Measurements from ENCODE around the gene TENM3.

DNA sequence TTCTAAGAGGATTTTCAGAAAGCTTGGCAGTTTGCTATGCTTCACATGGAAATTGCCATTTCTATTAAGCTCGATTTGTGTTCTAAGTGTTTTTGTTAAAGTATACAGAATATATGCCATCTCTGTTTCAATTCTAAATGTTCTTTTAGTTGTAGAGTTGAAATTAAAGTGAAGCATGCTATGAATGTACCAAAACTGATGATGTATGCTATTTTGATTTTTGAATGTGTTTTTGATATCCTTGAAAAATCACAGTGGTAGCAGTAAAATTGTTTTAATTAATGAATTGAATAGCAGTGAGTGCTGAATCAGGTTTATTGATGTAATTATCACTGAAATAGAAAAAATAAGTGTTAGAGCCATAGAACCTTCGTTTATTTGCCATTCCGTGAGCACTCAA lies 110.9 kb downstream of the TENM3 start:
- TF ChIP-seq, protein P1, sequence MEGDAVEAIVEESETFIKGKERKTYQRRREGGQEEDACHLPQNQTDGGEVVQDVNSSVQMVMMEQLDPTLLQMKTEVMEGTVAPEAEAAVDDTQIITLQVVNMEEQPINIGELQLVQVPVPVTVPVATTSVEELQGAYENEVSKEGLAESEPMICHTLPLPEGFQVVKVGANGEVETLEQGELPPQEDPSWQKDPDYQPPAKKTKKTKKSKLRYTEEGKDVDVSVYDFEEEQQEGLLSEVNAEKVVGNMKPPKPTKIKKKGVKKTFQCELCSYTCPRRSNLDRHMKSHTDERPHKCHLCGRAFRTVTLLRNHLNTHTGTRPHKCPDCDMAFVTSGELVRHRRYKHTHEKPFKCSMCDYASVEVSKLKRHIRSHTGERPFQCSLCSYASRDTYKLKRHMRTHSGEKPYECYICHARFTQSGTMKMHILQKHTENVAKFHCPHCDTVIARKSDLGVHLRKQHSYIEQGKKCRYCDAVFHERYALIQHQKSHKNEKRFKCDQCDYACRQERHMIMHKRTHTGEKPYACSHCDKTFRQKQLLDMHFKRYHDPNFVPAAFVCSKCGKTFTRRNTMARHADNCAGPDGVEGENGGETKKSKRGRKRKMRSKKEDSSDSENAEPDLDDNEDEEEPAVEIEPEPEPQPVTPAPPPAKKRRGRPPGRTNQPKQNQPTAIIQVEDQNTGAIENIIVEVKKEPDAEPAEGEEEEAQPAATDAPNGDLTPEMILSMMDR (IDR thresholded peaks at IDR 0.05): no peak
- TF ChIP-seq NFYB (CRISPR knock-in tag; conservative IDR thresholded peaks at IDR 0.05; ENCODE audit: low read depth) (no peak), NR1H2 (CRISPR knock-in tag; IDR thresholded peaks at IDR 0.05) (no peak), ZBTB21 (CRISPR knock-in tag; IDR thresholded peaks at IDR 0.05; ENCODE audit: borderline replicate concordance) (no peak), PRRX2 (CRISPR knock-in tag; IDR thresholded peaks at IDR 0.05) (no peak), IRF2 (CRISPR knock-in tag; IDR thresholded peaks at IDR 0.05; ENCODE audit: borderline replicate concordance, low read depth) (no peak)
- TF ChIP-seq, protein P2, sequence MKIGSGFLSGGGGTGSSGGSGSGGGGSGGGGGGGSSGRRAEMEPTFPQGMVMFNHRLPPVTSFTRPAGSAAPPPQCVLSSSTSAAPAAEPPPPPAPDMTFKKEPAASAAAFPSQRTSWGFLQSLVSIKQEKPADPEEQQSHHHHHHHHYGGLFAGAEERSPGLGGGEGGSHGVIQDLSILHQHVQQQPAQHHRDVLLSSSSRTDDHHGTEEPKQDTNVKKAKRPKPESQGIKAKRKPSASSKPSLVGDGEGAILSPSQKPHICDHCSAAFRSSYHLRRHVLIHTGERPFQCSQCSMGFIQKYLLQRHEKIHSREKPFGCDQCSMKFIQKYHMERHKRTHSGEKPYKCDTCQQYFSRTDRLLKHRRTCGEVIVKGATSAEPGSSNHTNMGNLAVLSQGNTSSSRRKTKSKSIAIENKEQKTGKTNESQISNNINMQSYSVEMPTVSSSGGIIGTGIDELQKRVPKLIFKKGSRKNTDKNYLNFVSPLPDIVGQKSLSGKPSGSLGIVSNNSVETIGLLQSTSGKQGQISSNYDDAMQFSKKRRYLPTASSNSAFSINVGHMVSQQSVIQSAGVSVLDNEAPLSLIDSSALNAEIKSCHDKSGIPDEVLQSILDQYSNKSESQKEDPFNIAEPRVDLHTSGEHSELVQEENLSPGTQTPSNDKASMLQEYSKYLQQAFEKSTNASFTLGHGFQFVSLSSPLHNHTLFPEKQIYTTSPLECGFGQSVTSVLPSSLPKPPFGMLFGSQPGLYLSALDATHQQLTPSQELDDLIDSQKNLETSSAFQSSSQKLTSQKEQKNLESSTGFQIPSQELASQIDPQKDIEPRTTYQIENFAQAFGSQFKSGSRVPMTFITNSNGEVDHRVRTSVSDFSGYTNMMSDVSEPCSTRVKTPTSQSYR (CRISPR knock-in tag; IDR thresholded peaks at IDR 0.05): no peak
- TF ChIP-seq, protein P3, sequence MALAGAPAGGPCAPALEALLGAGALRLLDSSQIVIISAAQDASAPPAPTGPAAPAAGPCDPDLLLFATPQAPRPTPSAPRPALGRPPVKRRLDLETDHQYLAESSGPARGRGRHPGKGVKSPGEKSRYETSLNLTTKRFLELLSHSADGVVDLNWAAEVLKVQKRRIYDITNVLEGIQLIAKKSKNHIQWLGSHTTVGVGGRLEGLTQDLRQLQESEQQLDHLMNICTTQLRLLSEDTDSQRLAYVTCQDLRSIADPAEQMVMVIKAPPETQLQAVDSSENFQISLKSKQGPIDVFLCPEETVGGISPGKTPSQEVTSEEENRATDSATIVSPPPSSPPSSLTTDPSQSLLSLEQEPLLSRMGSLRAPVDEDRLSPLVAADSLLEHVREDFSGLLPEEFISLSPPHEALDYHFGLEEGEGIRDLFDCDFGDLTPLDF (CRISPR knock-in tag; IDR thresholded peaks at IDR 0.05): no peak
- TF ChIP-seq, protein P4, sequence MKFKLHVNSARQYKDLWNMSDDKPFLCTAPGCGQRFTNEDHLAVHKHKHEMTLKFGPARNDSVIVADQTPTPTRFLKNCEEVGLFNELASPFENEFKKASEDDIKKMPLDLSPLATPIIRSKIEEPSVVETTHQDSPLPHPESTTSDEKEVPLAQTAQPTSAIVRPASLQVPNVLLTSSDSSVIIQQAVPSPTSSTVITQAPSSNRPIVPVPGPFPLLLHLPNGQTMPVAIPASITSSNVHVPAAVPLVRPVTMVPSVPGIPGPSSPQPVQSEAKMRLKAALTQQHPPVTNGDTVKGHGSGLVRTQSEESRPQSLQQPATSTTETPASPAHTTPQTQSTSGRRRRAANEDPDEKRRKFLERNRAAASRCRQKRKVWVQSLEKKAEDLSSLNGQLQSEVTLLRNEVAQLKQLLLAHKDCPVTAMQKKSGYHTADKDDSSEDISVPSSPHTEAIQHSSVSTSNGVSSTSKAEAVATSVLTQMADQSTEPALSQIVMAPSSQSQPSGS (CRISPR knock-in tag; IDR thresholded peaks at IDR 0.05; ENCODE audit: borderline replicate concordance, low read depth): no peak
- TF ChIP-seq, protein P5, sequence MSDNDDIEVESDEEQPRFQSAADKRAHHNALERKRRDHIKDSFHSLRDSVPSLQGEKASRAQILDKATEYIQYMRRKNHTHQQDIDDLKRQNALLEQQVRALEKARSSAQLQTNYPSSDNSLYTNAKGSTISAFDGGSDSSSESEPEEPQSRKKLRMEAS (CRISPR knock-in tag; IDR thresholded peaks at IDR 0.05): no peak
- TF ChIP-seq, protein P6, sequence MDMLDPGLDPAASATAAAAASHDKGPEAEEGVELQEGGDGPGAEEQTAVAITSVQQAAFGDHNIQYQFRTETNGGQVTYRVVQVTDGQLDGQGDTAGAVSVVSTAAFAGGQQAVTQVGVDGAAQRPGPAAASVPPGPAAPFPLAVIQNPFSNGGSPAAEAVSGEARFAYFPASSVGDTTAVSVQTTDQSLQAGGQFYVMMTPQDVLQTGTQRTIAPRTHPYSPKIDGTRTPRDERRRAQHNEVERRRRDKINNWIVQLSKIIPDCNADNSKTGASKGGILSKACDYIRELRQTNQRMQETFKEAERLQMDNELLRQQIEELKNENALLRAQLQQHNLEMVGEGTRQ (CRISPR knock-in tag; IDR thresholded peaks at IDR 0.05): no peak
- TF ChIP-seq, protein P7, sequence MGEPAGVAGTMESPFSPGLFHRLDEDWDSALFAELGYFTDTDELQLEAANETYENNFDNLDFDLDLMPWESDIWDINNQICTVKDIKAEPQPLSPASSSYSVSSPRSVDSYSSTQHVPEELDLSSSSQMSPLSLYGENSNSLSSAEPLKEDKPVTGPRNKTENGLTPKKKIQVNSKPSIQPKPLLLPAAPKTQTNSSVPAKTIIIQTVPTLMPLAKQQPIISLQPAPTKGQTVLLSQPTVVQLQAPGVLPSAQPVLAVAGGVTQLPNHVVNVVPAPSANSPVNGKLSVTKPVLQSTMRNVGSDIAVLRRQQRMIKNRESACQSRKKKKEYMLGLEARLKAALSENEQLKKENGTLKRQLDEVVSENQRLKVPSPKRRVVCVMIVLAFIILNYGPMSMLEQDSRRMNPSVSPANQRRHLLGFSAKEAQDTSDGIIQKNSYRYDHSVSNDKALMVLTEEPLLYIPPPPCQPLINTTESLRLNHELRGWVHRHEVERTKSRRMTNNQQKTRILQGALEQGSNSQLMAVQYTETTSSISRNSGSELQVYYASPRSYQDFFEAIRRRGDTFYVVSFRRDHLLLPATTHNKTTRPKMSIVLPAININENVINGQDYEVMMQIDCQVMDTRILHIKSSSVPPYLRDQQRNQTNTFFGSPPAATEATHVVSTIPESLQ (CRISPR knock-in tag; IDR thresholded peaks at IDR 0.05): no peak
